HG02885 (cell line): Measurements from ENCODE around the gene BRINP2.

Experiments used
- ATAC-seq: cut with Tn5 transposase; IDR thresholded peaks from one replicate; pipeline ENCODE4 v1.9.1; 2021; ENCODE audit warnings: mild to moderate bottlenecking; ENCODE audit not compliant: unreplicated experiment, poor library complexity

Gene BRINP2

GRCh38 chr1:177216587-177217202, 45.9 kb downstream of the BRINP2 start:
- ATAC-seq = no peak

DNA sequence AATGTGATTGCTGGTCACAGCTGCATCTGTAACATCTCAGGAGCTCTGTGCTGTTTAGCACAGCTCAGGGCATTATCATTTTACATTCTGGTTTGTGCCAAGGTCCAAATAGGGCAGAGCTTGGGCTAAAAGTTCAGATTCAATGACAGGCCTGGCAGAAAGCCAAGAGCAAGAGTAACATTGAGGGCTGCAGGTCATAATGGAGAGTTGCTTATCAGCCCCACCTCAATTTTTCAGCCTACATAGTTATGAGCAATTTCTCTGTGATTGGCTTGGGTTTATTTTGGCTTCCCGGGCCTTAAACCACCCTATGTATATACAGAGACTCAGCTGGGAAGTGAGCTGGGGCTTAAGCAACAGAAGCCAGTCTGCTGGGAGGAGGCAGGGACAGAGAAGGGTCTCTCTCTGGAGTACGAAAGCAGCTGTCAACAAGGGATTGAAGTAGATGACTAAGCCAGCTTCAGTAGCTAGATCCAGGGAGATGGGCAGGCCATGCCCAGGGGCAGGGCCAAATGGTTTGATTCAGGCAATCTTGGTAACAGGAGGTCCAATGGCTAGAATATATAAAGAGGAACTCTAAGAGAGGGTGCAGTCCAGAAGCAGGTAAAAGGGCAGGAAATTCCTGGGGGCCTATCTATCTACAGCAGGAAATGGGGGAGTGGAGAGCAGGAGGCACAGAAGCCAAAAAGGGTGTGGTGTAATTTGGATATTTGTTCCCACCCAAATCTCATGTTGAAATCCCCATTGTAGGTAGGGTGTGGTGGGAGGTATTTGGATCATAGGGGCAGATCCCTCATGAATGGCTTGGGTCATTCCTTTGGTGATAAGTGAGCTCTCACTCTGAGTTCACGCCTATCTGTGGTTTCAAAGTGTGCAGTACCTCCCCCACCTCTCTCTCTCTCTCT, 49.0 kb downstream of the BRINP2 start:
- ATAC-seq = no peak

DNA sequence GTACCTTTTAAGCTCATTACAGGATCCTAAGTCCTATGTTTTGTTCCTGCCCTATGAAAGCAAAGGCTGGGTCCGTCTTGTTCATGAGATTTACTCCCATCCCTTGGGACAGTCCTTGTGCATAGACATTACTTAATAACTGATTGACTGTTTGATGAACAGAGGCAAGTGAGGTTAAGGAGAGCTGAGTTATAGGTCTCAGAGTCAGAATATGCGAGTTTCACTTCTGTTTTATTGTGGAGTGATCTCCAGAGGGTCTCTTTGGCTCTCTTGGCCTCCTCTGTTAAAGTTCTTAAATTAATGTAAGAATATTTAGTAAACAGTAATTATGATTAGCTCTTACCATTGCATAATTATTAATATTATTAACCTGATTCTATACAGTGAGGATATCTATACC, 52.6 kb downstream of the BRINP2 start:
- no peak for ATAC-seq

DNA sequence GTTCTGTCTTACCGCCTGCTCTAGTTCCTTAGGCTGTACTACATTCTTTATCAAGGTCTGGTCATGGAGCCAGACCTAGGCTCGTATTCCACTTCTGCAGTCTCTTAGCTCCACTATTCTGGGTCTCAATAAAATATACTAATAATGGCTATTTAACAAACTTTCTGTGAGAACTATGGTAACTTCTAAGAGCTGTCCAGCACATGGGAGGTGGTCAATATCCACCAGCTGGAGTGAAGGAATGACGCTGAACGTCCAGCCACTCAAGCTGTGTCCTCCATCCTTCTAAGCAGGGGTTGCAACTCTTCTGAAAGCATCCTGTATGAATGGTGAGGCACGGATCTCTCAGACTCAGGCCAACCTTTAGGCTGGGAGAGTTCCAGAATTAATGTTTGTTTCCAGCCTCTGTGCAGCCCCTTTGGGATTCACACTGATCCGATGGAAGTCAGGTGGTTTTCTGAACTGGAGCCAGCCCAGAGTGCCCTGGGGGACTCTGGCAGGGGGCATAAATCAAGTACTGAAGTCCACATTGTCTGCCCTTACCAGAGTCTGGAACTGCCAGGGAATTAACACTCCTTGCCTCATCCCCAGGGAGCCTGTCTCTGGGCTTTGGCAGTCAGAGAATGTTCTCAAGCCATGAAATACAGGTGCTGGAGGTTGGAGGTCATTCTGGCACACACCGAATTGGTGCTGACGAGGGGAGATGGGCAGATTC, 57.4 kb downstream of the BRINP2 start:
- ATAC-seq = no peak

DNA sequence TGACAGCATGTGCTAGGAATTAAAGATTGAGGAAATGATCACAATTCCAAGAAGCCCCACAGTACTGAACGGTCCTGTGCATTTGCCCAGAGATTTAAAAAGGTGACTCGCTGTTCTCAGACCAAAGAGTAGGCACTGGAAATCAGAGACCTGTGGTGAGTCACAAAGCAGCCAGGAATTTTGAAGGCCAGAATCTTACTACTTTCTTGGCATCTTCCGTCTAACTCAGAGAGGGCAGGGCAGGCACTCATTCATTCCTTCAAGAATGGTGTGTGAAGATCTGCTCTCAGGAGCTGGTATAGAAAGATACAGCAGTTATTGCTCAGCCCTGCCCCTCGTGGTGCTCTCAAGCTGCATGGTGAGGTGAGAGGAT, 57.9 kb downstream of the BRINP2 start:
- no peak for ATAC-seq

DNA sequence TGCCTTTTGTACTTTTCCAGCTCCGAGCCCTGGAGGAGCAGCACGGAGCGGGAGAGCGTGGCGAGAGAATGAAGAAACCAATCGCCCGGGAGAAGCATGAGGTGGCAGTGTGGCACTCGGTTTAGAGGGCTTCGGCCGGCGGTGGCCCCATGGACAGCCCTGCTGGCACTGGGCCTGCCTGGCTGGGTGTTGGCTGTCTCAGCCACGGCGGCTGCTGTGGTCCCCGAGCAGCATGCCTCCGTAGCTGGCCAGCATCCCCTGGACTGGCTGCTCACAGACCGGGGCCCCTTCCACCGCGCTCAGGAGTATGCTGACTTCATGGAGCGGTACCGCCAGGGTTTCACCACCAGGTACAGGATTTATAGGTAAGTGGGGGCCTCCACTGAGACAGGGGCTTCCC, 59.0 kb downstream of the BRINP2 start:
- ATAC-seq = no peak

- no peak for ATAC-seq
These were observed 59.7 kb downstream of the BRINP2 start for GRCh38 chr1:177230228-177231016.

DNA sequence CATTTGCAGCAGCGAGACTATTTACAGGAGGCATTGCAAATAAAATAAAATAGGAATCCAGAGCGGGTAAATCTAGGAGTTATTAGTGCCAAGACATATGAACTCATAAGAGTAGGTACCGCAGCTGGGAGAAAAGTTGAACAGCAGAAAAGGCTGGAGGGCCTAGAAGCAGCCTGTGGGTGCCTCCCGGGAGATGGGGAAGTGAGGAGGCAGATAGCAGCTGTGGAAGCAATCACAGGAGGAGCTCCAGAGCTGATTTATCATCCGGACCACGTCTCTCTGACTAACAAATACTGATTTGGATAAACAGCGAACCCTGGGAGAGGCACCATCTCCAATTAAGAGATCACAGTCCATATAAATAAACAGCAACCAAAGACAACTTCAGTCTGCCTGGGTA, 64.6 kb downstream of the BRINP2 start:
- no peak for ATAC-seq

GRCh38 chr1:177236962-177237361, 66.2 kb downstream of the BRINP2 start:
- no peak for ATAC-seq

DNA sequence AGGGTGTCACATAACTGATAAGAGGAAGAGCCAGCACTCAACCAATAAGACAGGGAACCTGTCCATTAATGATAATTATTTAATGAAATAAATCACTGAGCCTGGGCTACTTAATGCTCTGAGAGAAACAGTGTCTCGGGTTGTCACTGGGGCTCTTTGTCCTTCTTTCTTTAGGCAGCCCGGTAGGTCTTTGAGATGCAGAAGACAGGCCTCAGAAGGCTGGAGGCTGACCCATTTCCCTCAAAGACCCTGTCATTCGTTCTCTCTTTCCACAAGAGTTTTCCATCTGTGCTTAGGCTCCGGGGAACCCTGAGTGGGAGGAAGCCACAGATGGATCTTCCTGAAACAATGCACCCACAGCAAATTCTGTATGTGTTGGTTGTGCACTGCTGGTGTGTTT, 68.2 kb downstream of the BRINP2 start:
- ATAC-seq = no peak

GRCh38 chr1:177239792-177240191, 69.0 kb downstream of the BRINP2 start:
- ATAC-seq = no peak

DNA sequence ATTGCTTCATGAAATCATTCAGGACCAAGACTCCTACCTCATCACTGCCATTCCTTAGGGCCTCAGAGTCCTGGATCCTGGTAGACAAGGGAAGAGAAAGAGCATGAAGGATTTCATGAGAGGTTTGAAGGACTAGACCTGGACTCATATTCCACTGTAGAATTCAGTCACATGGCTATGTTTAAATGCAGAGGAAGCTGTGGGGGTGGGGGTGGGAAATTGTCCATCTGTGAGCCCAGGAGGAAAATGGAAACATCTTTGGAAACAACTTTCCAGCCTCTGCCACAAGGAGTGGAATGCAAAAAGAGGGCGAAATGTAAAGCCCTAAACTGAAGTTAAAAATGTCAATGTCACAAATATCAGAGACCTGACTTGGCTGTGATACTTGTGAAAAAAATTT, 73.0 kb downstream of the BRINP2 start:
- ATAC-seq = no peak

GRCh38 chr1:177246710-177247580, 76.2 kb downstream of the BRINP2 start:
- ATAC-seq = no peak

- no peak for ATAC-seq
These were observed 76.9 kb downstream of the BRINP2 start for GRCh38 chr1:177247623-177248176.

DNA sequence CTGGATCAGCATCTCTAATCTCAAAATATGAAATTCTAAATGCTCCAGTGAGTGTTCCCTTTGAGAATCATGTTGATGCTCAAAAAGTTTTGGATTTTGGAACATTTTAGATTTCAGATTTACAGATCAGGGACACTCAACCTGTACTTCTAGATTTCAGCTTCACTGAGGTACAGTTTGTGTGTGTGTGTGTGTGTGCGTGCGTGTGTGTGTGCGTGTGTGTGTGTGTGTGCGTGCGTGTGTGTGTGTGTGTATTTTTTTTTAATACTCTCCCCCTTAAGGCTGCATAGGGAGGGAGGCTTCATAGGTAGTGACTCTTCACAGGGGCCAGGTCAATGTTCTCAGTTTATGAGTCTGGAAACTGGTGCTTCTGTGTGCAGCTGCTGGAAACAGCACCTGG, 77.5 kb downstream of the BRINP2 start:
- no peak for ATAC-seq

DNA sequence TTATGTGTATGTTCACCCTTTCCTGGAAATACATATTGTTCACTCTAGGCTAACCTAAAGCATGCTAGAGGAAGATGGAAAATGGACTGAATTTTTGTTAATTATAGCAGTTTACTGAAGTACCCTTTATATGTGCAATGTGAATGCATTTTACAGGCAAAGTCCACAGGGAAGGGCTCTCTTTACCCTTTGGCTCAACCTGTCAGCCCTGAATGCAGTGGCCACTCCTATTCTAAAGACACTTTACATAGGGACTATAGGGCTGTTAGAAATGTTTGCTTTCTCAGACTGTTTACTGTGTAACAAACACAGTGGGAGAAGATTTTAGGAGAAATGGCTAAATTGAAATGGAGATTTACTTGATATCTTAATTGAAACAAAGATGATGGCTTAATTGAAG, 78.5 kb downstream of the BRINP2 start:
- ATAC-seq = no peak

- ATAC-seq = no peak
These were observed 82.1 kb downstream of the BRINP2 start for GRCh38 chr1:177252877-177253276.

- ATAC-seq = no peak
These were observed 84.7 kb downstream of the BRINP2 start for GRCh38 chr1:177255411-177255810.
